OCI-LY1 (cell line): ENCODE measurements around the gene B4GALNT2.
"Not testable (repeated sequence)": the region's sequence is repeated elsewhere in the genome, so short reads cannot be mapped to it uniquely, and the experiment has no call there.

Experiments used
- CTCF ChIP-seq: fragments of 200-600 bp; sonication (generic), shearing (Covaris generic); IDR thresholded peaks from 2 replicates; pipeline ENCODE4 v1.5.1; 2017; ENCODE audit warnings: mild to moderate bottlenecking, antibody characterized with exemption, low read length, moderate library complexity, mixed read lengths
- EZH2 ChIP-seq: fragments of 200-600 bp; sonication (generic), shearing (Covaris generic); IDR thresholded peaks from 2 replicates; pipeline ENCODE4 v1.8.0; 2017; ENCODE audit warnings: borderline replicate concordance, mixed run types, mild to moderate bottlenecking, antibody characterized with exemption, low read length, moderate library complexity, mixed read lengths

GRCh38 chr17:49145654-49146053 lies 13.1 kb downstream of the B4GALNT2 start:
- not testable (repeated sequence) for TF ChIP-seq CTCF, EZH2
